ENCODE data around the gene PSMD8.
"Not testable (repeated sequence)": the region's sequence is repeated elsewhere in the genome, so short reads cannot be mapped to it uniquely, and the experiment has no call there.

Gene PSMD8

DNA sequence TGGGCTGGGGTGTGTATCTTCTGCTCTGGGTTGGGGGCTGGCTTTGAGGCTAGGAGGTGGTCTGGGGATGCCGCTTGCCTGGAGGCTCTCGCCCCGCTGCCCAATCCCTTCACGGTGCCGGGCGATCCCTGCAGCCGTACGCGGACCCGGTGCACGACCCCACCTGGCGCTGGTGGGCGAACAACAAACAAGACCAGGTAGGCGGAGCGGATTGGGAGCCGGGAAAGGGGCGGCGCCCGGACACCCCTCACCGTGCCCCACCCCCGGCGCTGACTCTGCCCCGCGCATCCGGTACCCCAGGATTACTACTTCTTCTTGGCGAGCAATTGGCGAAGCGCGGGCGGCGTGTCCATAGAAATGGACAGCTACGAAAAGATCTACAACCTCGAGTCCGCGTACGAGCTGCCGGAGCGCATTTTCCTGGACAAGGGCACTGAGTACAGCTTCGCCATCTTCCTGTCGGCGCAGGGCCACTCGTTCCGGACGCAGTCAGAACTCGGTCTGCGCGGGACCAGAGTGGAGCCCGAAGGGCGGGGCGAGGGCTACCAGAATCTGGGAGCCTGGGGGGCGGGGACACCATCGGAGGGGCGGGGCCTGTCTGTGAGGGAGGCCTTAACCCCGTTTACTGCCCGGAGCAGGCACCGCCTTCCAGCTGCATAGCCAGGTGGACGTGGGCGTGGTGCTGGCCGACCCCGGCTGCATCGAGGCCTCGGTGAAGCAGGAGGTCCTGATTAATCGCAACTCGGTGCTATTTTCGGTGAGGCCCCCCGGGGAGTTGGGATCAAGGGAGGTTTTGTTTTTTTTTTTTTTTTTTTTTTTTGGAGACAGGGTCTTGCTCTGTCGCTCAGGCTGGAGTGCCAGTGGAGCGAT, 12.1 kb upstream of the PSMD8 start:
- ATAC-seq: peak; percentile 73 to 74

DNA sequence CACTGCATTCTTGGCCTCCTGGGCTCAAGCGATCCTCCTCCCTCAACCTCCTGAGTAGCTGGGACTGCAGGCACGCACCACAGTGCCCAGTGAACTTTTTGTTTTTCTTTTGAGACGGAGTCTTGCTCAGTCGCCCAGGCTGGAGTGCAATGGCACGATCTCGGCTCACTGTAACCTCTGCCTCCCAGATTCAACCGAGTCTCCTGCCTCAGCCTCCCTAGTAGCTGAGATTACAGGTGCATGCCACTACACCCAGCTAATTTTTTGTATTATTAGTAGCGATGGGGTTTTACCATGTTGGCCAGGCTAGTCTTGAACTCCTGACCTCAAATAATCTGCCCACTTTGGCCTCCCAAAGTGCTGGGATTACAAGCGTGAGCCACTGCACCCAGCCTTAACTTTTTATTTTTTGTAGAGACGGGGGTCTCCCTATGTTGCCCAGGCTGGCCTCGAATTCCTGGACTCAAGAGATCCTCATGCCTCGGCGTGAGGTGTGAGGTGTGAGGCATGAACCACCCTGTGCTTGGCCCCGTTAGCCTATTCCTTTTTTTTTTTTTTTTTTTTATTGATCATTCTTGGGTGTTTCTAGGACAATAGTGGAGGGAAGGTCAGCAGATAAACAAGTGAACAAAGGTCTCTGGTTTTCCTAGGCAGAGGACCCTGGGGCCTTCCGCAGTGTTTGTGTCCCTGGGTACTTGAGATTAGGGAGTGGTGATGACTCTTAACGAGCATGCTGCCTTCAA, 11.3 kb upstream of the PSMD8 start:
- not testable (repeated sequence) for ATAC-seq

GRCh38 chr19:38367041-38367440, 7.3 kb upstream of the PSMD8 start:
- ATAC-seq: no peak

DNA sequence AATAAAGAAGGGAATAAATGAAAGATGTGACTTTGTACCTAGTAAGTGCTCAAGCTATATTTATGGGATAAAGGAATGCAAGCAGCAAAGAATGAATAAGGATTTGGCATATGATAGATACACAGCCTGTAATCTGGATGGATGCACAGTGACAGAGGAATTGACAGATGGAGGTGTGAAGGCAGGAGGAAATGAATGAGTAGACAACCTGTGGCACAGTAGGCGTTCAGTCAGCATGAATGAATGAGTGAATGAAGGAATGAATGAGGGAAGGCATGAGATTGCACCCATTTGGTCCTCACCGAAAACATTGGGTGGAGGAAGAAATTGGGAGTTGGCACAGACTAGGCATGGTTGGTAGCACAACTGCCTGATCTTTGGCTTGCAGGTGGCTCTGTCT, 4.8 kb upstream of the PSMD8 start:
- no peak for ATAC-seq

GRCh38 chr19:38370299-38370698, 4.1 kb upstream of the PSMD8 start:
- ATAC-seq: no peak

DNA sequence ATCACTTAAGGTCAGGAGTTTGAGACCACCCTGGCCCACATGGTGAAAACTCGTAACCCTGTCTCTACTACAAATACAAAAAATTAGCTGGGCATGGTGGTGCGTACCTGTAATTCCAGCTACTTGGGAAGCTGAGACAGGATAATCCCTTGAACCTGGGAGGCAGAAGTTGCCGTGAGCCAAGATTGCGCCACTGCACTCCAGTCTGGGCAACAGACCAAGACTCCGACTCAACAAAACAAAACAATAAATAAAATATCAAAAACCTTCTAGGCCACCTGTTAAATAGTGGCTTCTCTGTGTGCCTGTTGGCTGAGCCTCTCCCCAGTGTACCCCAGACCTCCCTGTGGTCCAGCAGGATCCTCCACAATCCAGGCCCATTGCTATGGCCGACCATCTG, 3.3 kb upstream of the PSMD8 start:
- ATAC-seq: no peak

- ATAC-seq: no peak
These were observed 452 bp upstream of the PSMD8 start for GRCh38 chr19:38373907-38374331.

- ATAC-seq: no peak
These were observed 725 bp downstream of the PSMD8 start for GRCh38 chr19:38375098-38375493.

DNA sequence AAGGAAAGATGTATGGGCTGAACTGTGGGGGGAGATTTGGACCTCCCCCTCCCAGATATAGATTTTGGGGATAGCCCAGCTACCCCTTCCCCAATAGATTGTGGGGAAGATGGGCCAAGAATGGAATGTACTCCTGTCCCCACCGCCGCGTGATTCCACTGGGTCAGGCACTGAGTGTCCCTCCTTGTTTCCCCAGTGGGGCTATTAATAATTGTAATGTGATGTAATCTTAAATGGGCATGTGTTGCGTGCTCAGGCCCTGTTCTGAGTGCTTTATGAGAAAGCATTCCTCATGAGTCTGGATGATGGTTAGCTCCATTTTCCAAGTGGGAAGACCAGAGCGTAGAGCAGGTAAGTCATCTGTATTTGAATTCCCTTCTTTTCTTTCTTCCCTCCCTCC, 1.4 kb downstream of the PSMD8 start:
- ATAC-seq: no peak

- no peak for ATAC-seq
These were observed 2.2 kb downstream of the PSMD8 start for GRCh38 chr19:38376576-38376975.

DNA sequence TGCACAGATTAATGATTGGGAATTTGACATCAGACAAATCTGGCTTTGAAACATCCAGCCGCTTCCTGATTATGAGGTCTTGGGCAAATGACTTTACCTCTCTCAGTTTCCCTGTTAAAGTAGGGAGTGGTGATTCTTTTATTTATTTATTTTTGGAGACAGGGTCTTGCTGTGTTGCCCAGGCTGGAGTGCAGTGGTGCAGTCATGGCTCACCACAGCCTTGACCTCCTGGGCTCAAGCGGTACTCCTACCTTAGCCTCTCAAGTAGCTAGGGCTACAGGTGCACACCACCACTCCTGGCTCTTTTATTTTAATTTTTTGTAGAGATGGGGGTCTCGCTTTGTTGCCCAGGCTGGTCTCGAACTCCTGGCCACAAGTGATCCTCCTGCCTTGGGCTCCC, 2.7 kb downstream of the PSMD8 start:
- no peak for ATAC-seq

DNA sequence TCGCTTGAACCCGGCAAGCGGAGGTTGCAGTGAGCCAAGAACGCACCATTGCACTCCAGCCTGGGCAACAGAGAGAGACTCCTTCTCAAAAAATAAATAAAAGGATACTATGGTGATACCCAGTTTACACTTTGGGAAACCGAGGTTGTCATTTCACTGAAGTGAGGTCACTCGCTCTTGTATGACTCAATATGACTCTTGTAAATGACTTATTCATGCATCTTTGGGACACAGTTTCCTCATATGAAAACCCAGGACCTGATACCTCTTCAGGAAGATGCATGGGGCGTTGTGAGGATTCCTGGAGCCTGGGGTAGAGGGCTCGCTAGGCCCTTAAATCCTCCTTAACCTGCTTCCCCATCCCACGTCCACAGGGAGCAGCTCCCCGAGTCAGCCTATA, 4.5 kb downstream of the PSMD8 start:
- ATAC-seq: no peak

DNA sequence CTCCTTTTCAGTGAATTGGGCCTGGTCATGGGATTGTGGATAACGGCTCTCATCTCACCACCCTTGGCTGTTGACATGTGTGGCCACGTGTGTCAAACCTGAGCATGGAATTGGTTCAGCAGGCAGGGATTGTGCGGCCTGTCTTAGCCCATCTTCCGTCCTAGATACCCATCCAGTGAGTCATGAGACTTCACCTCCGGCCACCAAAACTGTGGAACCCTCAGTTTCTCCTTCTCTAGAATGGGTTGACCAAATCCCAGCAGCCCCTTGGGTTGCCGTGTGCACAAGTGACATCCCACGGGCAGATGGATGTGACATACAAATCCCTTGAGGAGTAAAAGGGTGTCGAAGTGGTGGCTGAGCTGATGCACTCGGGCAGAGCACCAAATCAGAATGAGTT, 6.8 kb downstream of the PSMD8 start:
- ATAC-seq: no peak

DNA sequence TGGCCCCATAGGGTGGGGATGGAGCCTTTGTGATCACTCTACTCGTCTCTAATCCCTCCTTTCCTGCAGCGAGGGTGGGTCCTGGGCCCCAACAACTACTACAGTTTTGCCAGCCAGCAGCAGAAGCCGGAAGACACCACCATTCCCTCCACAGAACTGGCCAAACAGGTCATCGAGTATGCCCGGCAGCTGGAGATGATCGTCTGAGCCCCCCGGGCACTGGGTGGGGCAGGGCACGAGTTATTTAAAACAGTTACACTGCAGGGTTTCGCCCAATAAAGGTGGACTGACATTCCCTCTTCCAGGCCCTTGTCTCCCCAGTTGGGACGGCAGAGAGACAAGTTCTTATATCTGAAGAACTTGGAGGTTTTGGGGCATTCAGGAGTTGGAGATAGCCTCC, 8.8 kb downstream of the PSMD8 start:
- ATAC-seq: no peak

DNA sequence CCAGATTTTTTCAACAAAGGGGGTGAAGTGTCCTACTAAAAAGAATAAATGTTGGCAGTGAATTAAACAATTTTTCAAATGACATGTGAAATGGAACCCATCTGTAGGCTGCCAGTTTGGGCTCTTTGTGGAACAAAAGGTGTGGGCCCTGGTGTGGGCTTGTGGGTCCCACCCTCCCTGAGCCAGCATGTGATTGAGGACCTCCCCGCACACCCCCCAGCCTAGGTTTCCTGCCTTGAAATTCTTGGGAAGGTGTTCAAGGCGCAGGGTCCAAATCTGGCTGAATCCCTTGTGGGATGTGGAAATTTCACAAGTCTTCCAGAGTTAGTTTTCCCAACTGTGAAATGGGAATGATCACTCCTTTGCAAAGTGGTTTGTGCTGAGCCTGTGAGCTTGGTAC, 9.4 kb downstream of the PSMD8 start:
- ATAC-seq: no peak

DNA sequence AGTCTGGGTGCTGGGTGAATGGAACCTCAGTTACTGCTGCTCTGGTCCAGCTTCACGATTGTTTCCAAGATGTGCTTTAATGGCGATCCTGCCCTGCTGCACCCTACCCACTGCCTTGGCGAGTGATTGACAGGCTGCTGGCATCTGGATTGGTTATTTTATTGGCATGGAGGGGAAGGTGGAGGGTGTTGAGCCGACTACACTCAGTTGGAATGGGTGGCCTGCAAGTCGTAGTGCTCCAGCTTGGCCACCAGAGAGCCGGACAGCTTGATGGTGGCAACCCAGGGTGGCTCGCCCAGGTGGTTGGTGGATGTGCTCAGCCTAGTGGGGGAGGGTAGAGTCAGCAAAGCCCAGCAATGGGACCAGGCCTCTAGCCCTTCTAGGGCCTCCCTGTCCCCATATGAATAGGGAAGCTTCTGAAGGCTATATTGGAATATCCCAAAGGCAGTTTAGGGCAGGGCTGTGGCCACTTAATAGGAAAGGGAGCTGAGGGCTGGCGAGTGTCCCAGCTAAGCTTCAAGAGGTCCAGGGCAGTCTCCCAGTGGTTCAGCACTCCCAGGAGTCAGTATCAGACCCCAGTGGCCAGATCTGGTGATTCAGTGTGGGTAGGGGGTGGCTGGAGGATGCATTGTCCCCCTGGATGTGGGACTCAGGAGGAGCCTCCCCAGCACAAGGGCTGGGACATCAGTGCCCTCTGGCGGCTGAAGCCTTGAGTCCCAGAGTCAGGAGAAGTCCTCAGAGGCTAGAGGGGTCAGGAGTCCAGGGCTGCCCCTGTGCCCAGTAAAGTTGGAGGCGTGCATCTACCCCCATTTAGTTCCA, 10.0 kb downstream of the PSMD8 start:
- no peak for ATAC-seq

DNA sequence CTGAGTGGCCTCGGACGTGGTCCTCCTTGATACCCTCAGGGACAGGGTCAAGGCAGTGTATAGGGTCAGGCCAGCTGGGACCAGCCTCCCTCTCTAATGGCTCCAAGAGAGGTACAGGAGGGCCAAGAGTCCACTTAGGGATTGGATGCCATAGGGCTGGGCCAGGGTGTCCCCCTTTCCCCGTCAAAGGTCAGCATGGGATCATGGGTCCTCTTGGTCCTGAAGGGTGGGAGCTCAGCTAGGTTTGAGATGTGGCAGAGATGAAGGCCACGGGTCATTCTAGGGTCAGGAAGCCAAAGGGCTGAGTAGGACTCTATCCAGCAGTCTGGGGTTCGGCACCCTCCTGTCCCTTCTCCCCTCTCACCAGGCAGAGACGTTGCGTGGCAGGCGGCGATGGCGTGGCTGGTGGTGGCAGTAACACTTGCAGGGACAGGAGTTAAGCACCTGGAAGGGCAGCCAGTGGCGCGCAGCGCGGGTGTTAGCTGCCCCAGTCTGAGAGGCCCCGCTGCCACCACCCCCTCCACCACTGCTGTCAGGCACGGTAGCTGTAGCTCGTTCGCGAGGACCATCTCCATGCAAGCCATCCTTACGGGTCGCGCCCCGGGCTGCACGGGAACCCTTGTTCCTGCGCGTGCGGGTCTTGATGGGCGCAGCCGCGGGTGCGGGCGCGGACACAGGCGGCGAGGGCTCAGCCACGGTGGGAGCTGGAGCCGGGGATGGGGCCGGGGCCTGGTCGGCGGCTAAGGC, 10.9 kb downstream of the PSMD8 start:
- ATAC-seq: no peak

DNA sequence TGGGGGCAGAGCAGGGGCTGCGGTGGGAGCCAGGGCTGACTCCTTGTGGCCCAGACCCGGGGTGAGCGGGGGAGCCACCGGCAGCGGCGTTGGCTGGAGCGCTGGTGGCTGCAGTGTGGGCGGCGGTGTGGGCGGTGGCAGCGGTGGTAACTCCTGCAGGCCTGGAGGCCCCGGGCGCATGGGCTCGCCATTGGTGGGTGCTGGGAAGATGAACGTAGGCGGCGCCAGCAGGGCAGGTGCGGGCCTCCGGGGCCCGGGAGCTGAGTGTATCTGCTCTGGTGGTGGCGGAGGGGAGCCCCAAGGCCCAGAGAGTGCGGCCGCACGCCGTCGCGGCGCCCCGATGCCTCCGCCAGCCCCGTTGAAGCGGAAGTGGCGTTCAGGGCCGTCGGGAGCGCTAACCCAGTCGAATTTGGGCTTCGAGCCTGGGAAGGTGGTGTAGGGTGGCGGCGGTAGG, 11.5 kb downstream of the PSMD8 start:
- no peak for ATAC-seq

DNA sequence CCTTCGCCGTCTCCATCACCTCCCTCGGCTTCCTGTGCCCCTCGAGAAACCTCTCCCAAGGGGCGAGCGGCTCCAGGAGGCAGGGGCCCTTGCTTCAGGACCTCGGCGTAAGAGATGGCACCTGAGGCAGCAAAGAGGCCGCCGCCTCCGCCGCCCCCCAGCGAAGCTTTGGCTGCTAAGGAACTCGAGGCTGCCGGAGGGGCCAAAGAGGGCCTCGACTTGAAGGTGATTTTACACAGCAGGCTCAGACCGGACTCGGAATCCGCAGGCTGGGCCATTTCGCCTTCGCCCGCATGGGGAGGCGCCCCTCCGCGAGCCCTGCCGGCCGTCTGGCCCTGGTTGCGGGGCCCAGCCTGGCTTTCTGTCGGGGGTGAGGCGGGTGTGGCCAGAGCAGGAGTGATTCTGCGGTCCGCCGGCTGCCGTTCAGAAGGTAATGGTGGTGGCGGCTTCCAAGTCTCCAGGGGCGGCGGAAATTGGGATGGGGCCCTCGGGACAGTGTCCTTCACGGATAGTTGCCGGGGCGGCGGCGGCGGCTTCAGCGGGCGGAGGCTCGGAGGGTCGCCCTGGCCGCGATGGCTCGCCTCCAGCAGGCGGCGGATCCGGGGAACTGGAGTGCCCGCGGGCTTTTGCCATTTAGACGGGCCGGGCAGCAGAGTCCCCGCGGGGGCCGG, 12.1 kb downstream of the PSMD8 start:
- no peak for ATAC-seq

DNA sequence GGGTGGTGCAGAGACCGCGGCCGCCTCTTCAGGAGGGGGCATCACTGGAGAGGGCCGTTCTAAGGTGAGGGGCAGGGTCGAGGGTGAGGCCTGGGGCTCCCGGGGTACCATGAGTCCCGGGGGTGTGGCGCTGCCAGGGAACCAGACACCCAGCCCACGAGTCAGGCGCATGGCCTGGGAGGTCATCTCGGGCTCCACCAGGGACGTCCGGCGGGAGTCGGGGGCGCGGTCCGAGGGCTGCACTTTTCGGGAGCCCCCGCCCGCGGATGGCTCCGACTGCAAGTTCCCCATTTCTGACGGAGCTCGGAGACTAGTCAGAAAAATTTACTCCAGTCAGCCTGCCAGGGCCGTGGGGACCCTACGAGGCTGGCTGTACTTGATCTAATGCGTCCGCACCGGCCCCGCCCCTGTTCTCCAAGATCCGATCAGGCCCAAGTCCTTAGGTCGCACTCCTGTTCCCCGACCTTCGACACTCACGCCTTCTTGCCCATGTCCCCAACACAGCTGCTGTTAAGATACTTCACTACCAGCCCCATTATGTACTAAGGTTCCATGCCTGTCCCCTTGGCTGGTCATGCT, 12.7 kb downstream of the PSMD8 start:
- peak in 1 of 2 donors; percentile 3 for ATAC-seq

DNA sequence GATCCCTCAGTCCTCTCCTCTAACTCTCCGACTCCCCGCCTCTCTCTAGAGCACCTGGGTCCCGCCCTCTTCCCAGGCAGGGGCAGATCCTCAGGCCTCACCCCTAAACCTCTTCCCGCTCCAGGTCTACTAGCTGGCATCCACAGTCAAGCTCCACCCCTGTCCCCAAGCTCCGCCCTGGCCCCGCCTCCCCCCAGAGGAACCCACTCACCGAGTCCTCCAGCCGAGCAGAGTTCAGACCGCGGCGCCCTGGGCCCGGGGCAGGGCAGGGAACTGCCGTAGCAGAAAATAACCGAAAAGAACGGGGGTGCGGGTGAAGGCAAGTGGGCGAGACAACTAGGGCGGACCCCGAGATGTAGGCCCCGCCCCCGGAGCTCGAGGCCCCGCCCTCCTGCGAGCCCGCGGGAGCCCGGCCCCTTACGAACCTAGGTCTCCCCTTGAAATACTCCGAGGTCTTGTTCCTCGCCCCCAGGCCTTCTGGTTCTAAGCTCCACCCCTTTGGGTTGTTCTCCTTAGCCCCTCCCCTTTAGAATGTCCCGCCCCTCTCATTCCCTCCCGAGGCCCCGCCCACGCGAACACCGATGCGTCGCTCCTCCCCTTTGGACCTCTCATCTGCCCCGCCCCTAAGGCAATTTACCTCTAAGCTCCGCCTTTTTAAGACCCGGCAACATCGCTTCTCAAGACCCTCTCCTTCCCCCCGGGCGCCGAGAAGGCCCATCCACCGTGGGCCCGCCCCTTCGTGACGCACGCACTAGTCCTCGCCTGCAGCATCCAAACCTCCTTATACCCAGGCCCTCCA, 13.4 kb downstream of the PSMD8 start, which contains the start of gene GGN:
TSS of gene GGN (minus strand) at position 485 of the 799 bp plus-strand sequence. CDS start 773 bp downstream, outside the sequence.
- ATAC-seq: peak; percentile 68 to 76
